IMR-90 (cell line): ENCODE results near the gene ELAVL1.

ENCODE experiments used
- BHLHE40 ChIP-seq: fragments of 150-350 bp; IDR thresholded peaks from 2 replicates; pipeline ENCODE4 v1.6.1; 2016; ENCODE audit warnings: mild to moderate bottlenecking, low read depth, low read length
- CEBPB ChIP-seq: IDR thresholded peaks from 2 replicates; pipeline ENCODE4 v1.6.1; 2012; ENCODE audit warnings: low read depth, low read length, improper control_type of control experiment
- CHD1 ChIP-seq: IDR thresholded peaks from 2 replicates; pipeline ENCODE4 v1.6.1; 2012; ENCODE audit warnings: low read depth, low read length, improper control_type of control experiment
- MAFK ChIP-seq: IDR thresholded peaks from 2 replicates; pipeline ENCODE4 v1.6.1; 2012; ENCODE audit warnings: low read depth, low read length, improper control_type of control experiment
- MAZ ChIP-seq: IDR thresholded peaks from 2 replicates; pipeline ENCODE4 v1.6.1; 2012; ENCODE audit warnings: low read depth, mild to moderate bottlenecking, low read length, improper control_type of control experiment, moderate library complexity, borderline replicate concordance
- MXI1 ChIP-seq: IDR thresholded peaks from 2 replicates; pipeline ENCODE4 v1.6.1; 2012; ENCODE audit warnings: low read depth, mild to moderate bottlenecking, low read length, moderate library complexity, borderline replicate concordance
- POLR2A ChIP-seq: IDR thresholded peaks from 2 replicates; pipeline ENCODE4 v1.6.1; 2012; ENCODE audit warnings: mild to moderate bottlenecking, low read depth, low read length
- RAD21 ChIP-seq: IDR thresholded peaks from 2 replicates; pipeline ENCODE4 v1.6.1; 2012; ENCODE audit warnings: low read length, improper control_type of control experiment
- RCOR1 ChIP-seq: IDR thresholded peaks from 2 replicates; pipeline ENCODE4 v1.6.1; 2012; ENCODE audit warnings: mild to moderate bottlenecking, low read length, improper control_type of control experiment; ENCODE audit not compliant: insufficient replicate concordance
- SMC3 ChIP-seq: fragments of 150-350 bp; IDR thresholded peaks from 2 replicates; pipeline ENCODE4 v1.6.1; 2016; ENCODE audit warnings: low read depth, mild to moderate bottlenecking, antibody characterized with exemption, low read length, moderate library complexity
- TF ChIP-seq, protein P1 (sequence below): conservative IDR thresholded peaks from 2 replicates; pipeline ENCODE4 v1.5.1; 2012; ENCODE audit warnings: mild to moderate bottlenecking, low read depth, low read length, improper control_type of control experiment
- TF ChIP-seq, protein P2 (sequence below): fragments of 150-350 bp; IDR thresholded peaks from 2 replicates; pipeline ENCODE4 v1.6.1; 2017; ENCODE audit warnings: mild to moderate bottlenecking, antibody characterized with exemption, low read length, low read depth

DNA sequence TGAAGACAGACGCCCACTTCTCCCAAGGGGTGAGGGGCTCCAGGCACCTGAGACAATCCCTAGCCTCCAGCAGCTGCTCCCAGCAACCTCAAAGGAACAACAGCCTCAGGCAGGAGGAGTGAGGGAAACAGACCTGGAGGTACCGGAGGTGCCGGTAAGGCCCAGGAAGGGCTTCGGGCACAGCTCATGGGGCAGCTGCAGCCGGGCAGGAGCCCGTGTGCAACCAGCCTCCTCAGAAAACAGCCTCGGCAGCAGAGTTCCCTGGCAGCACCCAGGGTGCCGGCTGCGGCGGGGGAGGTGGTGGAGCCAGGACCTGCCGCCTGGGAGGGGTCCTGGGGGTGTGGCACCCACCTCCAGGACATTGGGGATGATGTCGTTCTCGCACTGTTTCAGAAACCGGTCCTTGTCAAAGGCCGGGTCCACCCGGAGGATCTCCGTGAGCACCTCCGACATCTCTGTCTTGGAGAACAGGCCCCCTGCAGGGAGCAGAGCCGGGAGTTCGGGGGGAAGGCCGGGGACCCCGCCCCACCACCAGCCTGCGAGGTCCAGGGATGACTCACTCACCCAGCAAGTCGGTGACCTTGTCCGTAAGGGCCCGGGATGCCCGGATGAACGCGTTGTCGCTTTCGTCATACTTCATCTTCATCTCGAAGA lies 73.0 kb downstream of the ELAVL1 start:
- TF ChIP-seq, protein P1, sequence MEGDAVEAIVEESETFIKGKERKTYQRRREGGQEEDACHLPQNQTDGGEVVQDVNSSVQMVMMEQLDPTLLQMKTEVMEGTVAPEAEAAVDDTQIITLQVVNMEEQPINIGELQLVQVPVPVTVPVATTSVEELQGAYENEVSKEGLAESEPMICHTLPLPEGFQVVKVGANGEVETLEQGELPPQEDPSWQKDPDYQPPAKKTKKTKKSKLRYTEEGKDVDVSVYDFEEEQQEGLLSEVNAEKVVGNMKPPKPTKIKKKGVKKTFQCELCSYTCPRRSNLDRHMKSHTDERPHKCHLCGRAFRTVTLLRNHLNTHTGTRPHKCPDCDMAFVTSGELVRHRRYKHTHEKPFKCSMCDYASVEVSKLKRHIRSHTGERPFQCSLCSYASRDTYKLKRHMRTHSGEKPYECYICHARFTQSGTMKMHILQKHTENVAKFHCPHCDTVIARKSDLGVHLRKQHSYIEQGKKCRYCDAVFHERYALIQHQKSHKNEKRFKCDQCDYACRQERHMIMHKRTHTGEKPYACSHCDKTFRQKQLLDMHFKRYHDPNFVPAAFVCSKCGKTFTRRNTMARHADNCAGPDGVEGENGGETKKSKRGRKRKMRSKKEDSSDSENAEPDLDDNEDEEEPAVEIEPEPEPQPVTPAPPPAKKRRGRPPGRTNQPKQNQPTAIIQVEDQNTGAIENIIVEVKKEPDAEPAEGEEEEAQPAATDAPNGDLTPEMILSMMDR: no peak
- TF ChIP-seq SMC3 (no peak), CHD1 (no peak), POLR2A (no peak), MXI1 (no peak), RAD21 (no peak), BHLHE40 (no peak), CEBPB (no peak), MAFK (no peak), RCOR1 (no peak), MAZ (no peak)
- TF ChIP-seq, protein P2, sequence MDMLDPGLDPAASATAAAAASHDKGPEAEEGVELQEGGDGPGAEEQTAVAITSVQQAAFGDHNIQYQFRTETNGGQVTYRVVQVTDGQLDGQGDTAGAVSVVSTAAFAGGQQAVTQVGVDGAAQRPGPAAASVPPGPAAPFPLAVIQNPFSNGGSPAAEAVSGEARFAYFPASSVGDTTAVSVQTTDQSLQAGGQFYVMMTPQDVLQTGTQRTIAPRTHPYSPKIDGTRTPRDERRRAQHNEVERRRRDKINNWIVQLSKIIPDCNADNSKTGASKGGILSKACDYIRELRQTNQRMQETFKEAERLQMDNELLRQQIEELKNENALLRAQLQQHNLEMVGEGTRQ: no peak
